ENCODE measurements around the gene PFKFB2.

Gene PFKFB2

GRCh38 chr1:207089627-207090355 is 36.7 kb downstream of the PFKFB2 start:
- no peak for TF ChIP-seq CREB1 (IDR thresholded peaks at IDR 0.05; ENCODE audit: low read depth)
- no peak for TF ChIP-seq FOXM1 (IDR thresholded peaks at IDR 0.05; ENCODE audit: borderline replicate concordance, low read depth)
- no peak for TF ChIP-seq TEAD4 (IDR thresholded peaks at IDR 0.05)

- TF ChIP-seq ZBTB7A (IDR thresholded peaks at IDR 0.05; ENCODE audit: low read depth) (no peak), CEBPB (IDR thresholded peaks at IDR 0.05) (no peak)
Observed at GRCh38 chr1:207091200-207091908, 38.3 kb downstream of the PFKFB2 start.

- TF ChIP-seq REST (IDR thresholded peaks at IDR 0.05; ENCODE audit: low read depth) = no peak
- no peak for TF ChIP-seq USF1 (IDR thresholded peaks at IDR 0.05)
- TF ChIP-seq CEBPB (IDR thresholded peaks at IDR 0.05) = no peak
- TF ChIP-seq FOXM1 (IDR thresholded peaks at IDR 0.05; ENCODE audit: borderline replicate concordance, low read depth) = no peak
- TF ChIP-seq ZBTB7A (IDR thresholded peaks at IDR 0.05; ENCODE audit: low read depth) = no peak
- TF ChIP-seq YY1 (IDR thresholded peaks at IDR 0.05; ENCODE audit: low read depth) = no peak
- TF ChIP-seq MAX (IDR thresholded peaks at IDR 0.05) = no peak
- TF ChIP-seq TAF1 (IDR thresholded peaks at IDR 0.05; ENCODE audit: low read depth) = no peak
- no peak for TF ChIP-seq TEAD4 (IDR thresholded peaks at IDR 0.05)
- TF ChIP-seq CREB1 (IDR thresholded peaks at IDR 0.05; ENCODE audit: low read depth) = no peak
- no peak for TF ChIP-seq EP300 (IDR thresholded peaks at IDR 0.05; ENCODE audit: borderline replicate concordance)
- TF ChIP-seq NFIC (IDR thresholded peaks at IDR 0.05) = no peak
Observed at GRCh38 chr1:207093944-207094343, 40.9 kb downstream of the PFKFB2 start.

GRCh38 chr1:207097871-207098324 is 44.8 kb downstream of the PFKFB2 start:
- no peak for TF ChIP-seq MAX (IDR thresholded peaks at IDR 0.05)
- TF ChIP-seq YY1 (IDR thresholded peaks at IDR 0.05; ENCODE audit: low read depth) = no peak

GRCh38 chr1:207101720-207102119 is 48.6 kb downstream of the PFKFB2 start:
- TF ChIP-seq RAD21 (IDR thresholded peaks at IDR 0.05; ENCODE audit: low read depth) = no peak
- TF ChIP-seq YY1 (IDR thresholded peaks at IDR 0.05; ENCODE audit: low read depth) = no peak
- TF ChIP-seq TEAD4 (IDR thresholded peaks at IDR 0.05) = no peak
- TF ChIP-seq ZBTB7A (IDR thresholded peaks at IDR 0.05; ENCODE audit: low read depth) = no peak
- no peak for TF ChIP-seq EP300 (IDR thresholded peaks at IDR 0.05; ENCODE audit: borderline replicate concordance)
- TF ChIP-seq CREB1 (IDR thresholded peaks at IDR 0.05; ENCODE audit: low read depth) = no peak
- no peak for TF ChIP-seq CEBPB (IDR thresholded peaks at IDR 0.05)
- TF ChIP-seq MAX (IDR thresholded peaks at IDR 0.05) = no peak
- TF ChIP-seq TAF1 (IDR thresholded peaks at IDR 0.05; ENCODE audit: low read depth) = no peak

GRCh38 chr1:207102146-207102545 is 49.1 kb downstream of the PFKFB2 start:
- TF ChIP-seq TAF1 (IDR thresholded peaks at IDR 0.05; ENCODE audit: low read depth) = no peak
- TF ChIP-seq EGR1 (IDR thresholded peaks at IDR 0.05) = no peak
- TF ChIP-seq FOXM1 (IDR thresholded peaks at IDR 0.05; ENCODE audit: borderline replicate concordance, low read depth) = no peak
- TF ChIP-seq CREB1 (IDR thresholded peaks at IDR 0.05; ENCODE audit: low read depth) = no peak
- no peak for TF ChIP-seq MAX (IDR thresholded peaks at IDR 0.05)
- TF ChIP-seq REST (IDR thresholded peaks at IDR 0.05; ENCODE audit: low read depth) = no peak
- no peak for TF ChIP-seq TEAD4 (IDR thresholded peaks at IDR 0.05)
- TF ChIP-seq TCF12 (IDR thresholded peaks at IDR 0.05; ENCODE audit: low read depth) = no peak
